Activated gamma-delta T cell (primary cell): Measurements from ENCODE around the gene C5.
"Not testable (repeated sequence)": the region's sequence is repeated elsewhere in the genome, so short reads cannot be mapped to it uniquely, and the experiment has no call there.

Experiments
- DNase-seq: peaks from one replicate; lab custom pipeline; 2025; lab: John Stamatoyannopoulos, UW

Gene C5

GRCh38 chr9:120979797-120980196, 70.3 kb downstream of the C5 start:
- DNase-seq, result no peak

GRCh38 chr9:120978987-120979386, 71.1 kb downstream of the C5 start:
- no peak for DNase-seq

DNA sequence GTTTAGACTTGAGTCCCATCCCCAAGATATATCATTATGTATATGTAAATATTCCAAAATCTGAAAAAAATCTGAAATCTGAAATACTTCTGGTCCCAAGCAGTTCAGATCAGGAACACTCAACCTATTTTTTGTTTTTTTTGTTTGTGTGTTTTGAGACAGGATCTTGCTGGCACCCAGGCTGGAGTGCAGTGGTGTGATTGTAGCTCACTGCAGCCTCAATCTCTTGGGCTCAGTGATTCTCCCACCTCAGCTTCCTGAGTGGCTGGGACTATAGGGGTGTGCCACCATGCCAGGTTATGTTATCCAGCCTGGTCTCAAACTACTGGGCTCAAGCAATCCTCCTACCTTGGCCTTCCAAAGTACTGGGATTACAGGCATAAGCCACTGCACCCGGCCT, 72.8 kb downstream of the C5 start:
- DNase-seq, result no peak

- DNase-seq, result no peak
Measured at GRCh38 chr9:120974921-120975320, 75.2 kb downstream of the C5 start.

- no peak for DNase-seq
Measured at GRCh38 chr9:120974181-120974580, 75.9 kb downstream of the C5 start.

- DNase-seq, result no peak
Measured at GRCh38 chr9:120971938-120972337, 78.1 kb downstream of the C5 start.

GRCh38 chr9:120971471-120971870, 78.6 kb downstream of the C5 start:
- not testable (repeated sequence) for DNase-seq

- no peak for DNase-seq
Measured at GRCh38 chr9:120970244-120970643, 79.8 kb downstream of the C5 start.

DNA sequence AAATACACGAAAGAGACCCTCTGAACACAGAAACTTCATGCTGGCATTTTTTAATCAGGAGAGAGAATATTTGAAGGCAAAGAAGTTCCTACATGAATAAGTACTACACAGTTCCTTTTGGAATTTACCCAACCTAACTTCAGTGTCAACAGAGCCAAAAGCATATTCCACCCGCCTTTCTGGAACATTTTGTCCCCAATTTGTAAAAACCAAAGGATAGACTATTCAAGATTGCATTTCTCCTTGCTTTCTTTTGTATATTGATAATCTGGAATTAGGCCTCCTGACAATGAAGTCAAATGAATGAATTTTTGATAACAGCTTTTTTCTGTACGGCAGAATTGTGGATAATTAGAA, 84.1 kb downstream of the C5 start:
- no peak for DNase-seq

GRCh38 chr9:120965344-120966012, 84.6 kb downstream of the C5 start:
- no peak for DNase-seq

GRCh38 chr9:120961936-120962335, 88.1 kb downstream of the C5 start:
- no peak for DNase-seq

DNA sequence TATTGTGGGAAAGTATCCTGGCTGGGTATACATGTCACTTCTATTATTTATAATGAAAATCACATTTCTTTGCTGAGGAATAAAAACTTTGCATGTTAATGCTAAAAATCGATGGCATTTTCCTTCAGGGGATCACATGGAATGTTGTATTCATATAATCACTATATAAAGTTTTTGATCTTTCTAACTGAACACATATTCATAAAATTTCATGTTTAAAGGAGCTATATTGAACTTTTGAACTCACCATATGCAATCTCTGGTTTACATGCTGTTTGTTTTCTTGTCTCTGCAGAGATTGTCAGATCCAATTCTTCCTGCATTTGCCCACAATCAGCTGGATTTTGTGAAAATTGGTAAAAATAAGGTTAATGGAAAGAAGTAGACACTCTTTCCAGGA, 90.1 kb downstream of the C5 start:
- DNase-seq, result no peak

- no peak for DNase-seq
Measured at GRCh38 chr9:120956862-120957261, 93.2 kb downstream of the C5 start.

- DNase-seq, result no peak
Measured at GRCh38 chr9:120951960-120952618, 98.0 kb downstream of the C5 start.

DNA sequence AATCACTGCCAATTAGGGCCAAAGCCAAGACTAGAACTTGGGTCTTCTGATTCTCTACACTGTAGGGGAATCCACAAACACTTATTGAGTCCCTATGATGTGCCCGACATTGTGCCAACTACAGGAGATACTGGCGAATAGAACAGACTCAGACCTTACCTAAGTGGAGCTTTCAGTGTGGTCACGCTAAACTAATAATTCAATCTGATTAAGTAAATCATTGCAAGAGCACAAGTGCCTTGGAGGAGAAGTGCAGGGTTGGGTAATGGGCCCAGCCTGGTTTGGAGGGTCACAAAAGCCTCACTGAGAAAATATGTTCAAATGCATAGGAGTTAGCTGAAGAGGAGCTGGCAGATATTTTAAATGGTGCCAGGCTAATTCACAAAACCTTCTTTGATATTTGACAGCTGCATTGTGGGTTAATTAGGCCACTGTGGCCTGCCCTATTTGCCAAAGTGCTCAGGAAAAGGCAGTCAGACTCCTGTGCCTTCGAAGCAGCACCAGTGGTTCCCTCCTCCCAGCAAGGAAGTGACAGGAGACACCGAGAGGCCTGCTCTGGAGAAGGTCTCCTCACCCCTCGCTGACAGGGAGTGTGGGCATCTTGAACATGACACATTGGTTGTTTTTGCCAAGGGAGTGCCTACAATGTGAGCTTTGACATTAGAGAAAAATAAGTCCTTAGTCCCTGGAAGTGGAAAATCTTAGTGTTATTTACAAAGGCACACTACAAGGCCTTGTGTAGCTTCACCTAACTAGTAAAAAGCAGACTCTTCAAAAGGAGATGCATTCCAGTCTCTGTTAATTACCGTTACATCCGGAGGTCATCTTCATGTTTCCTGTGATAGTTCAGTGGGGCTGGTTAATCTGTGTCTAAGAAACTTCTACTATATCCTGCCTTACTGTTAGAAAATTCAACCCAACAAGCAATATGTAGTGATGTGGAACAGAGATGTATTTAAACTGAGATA, 99.4 kb downstream of the C5 start:
- DNase-seq, result no peak

DNA sequence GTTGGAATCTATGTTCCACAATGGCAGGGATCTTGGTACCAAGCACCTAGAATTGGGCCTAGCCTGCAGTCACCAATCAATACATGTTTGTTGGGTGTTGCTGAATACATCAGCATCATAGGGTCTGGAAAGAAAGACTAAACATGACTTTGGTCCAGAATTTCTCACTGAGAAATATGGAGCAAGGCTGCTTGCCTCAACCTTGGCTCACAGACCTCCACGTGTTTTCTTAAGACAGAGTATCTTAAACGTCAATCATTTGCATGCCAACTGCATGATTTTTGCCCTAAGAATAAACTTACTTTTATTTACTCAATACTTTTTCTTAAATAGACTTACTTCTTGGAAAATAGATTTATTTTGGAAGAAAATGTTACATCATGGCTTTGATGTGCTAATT, 100.8 kb downstream of the C5 start:
- no peak for DNase-seq

DNA sequence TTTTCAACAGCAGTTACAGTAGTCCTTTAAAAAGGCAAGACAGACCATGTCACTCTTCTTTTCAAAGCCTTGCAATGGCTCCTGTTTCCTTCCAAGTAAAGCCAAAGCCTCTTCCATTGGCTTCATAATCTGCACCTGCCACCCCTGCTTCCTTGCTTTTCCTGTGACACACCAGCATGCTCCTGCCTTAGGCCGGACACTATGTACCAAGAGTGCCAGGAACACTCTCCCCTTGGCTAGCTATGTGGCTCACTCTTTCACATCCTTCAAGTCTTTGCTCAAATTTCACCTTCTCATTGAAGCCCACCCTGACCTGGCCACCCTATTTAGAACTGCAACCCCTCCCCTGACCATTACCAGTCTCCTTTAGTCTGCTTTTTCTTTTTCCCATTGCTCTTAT, 101.3 kb downstream of the C5 start:
- no peak for DNase-seq

GRCh38 chr9:120947222-120947621, 102.9 kb downstream of the C5 start:
- DNase-seq, result no peak

- no peak for DNase-seq
Measured at GRCh38 chr9:120946259-120946658, 103.8 kb downstream of the C5 start.

DNA sequence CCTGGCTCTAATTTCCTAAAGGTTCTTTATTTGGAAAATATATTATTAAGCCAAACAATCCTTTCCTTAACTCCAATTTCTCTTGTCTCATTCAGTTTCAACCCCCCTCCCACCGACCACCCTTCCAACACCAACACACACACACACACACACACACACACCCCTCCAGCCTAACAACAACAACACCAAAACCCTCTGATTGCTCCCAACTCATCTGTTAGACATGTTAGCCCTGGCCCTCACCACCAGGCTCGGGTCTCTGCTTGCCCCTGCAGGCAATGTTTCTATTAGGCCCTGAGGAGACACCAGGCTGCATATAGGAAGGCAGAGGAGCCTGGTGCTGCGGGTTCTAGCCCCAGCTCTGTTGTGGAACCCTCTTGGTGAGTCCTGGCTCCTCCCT, 105.1 kb downstream of the C5 start:
- no peak for DNase-seq

DNA sequence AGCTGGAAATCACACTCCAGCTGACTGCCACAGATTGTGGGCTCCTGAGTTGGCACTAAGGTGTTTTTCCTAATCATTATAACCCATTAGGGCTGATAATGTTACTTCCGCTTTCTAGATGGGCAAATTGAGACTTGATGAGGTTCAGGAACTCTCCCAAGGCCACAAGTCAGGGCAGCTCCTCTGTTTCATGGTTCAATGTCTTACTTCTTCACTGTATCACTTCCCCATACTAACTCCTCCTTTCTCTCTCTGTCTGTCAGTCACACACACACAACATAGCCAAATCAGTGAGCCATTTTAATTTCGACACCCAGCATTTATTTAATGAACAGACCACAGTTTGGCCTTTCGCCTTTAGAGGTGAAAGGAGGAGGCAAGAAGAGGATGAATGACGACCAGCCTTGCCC, 105.6 kb downstream of the C5 start:
- DNase-seq, result no peak

- DNase-seq, result no peak
Measured at GRCh38 chr9:120942186-120943001, 107.7 kb downstream of the C5 start.
